Loucy (cell line): ENCODE measurements around the gene GABPA.
A peak's percentile ranks its signal among the peaks of the same experiment; 100 is the strongest.

ENCODE experiments used
- H2AFZ ChIP-seq: fragments of 200-600 bp; sonication (generic); 2 replicates; pipeline ENCODE4 v1.6.0; 2016; ENCODE audit warnings: antibody characterized with exemption, mild to moderate bottlenecking, low read length, moderate library complexity
- H3F3A ChIP-seq: fragments of 200-600 bp; 2 replicates; pipeline ENCODE4 v1.6.0; 2016; ENCODE audit warnings: antibody characterized with exemption, low read depth, mild to moderate bottlenecking
- H3K27me3 ChIP-seq: fragments of 200-600 bp; sonication (generic); 2 replicates; pipeline ENCODE4 v1.6.1; 2014; ENCODE audit warnings: low read length, mild to moderate bottlenecking; ENCODE audit not compliant: insufficient read depth, poor library complexity, severe bottlenecking
- H3K36me3 ChIP-seq: fragments of 200-600 bp; sonication (generic); 2 replicates; pipeline ENCODE4 v1.6.1; 2016; ENCODE audit warnings: low read length; ENCODE audit not compliant: insufficient read depth
- H3K4me1 ChIP-seq: fragments of 200-600 bp; sonication (generic); 2 replicates; pipeline ENCODE4 v1.5.1; 2014; ENCODE audit warnings: low read length, mild to moderate bottlenecking; ENCODE audit not compliant: insufficient read depth, poor library complexity, severe bottlenecking
- H3K4me2 ChIP-seq: fragments of 200-600 bp; sonication (generic); 2 replicates; pipeline ENCODE4 v1.6.0; 2014; ENCODE audit warnings: antibody characterized with exemption, low read length, low read depth, mild to moderate bottlenecking; ENCODE audit not compliant: poor library complexity, severe bottlenecking
- H3K4me3 ChIP-seq: fragments of 200-600 bp; sonication (generic); 2 replicates; pipeline ENCODE4 v1.5.1; 2014; ENCODE audit warnings: low read length, mild to moderate bottlenecking, mixed read lengths; ENCODE audit not compliant: poor library complexity, severe bottlenecking
- H3K79me2 ChIP-seq: fragments of 200-600 bp; sonication (generic); 2 replicates; pipeline ENCODE4 v1.6.1; 2014; ENCODE audit warnings: low read length; ENCODE audit not compliant: insufficient read depth
- H3K9ac ChIP-seq: fragments of 200-600 bp; sonication (generic); 2 replicates; pipeline ENCODE4 v1.6.0; 2014; ENCODE audit warnings: mild to moderate bottlenecking, low read depth, low read length, moderate library complexity; ENCODE audit not compliant: poor library complexity, severe bottlenecking
- H3K9me2 ChIP-seq: fragments of 200-600 bp; sonication (generic); replicated peaks from 2 replicates; pipeline ENCODE4 v1.6.1; 2016; ENCODE audit warnings: low read depth, low read length, mixed read lengths
- H3K9me3 ChIP-seq: fragments of 200-600 bp; sonication (generic); 2 replicates; pipeline ENCODE4 v1.6.1; 2014; ENCODE audit warnings: mild to moderate bottlenecking, antibody characterized with exemption, low read length, low read depth; ENCODE audit not compliant: insufficient read depth
- H4K20me1 ChIP-seq: fragments of 200-600 bp; sonication (generic); 2 replicates; pipeline ENCODE4 v1.6.0; 2014; ENCODE audit warnings: antibody characterized with exemption, low read length, mild to moderate bottlenecking; ENCODE audit not compliant: insufficient read depth, poor library complexity, severe bottlenecking
- EZH2phosphoT487 ChIP-seq: fragments of 200-600 bp; IDR thresholded peaks from 2 replicates; pipeline ENCODE4 v1.6.1; 2018; ENCODE audit warnings: antibody characterized with exemption, mild to moderate bottlenecking, moderate library complexity, borderline replicate concordance
- TF ChIP-seq, protein P1 (sequence below): fragments of 200-600 bp; sonication (generic); conservative IDR thresholded peaks from 2 replicates; pipeline ENCODE4 v1.5.1; 2014; ENCODE audit warnings: mild to moderate bottlenecking, antibody characterized with exemption, low read length

Gene GABPA

DNA sequence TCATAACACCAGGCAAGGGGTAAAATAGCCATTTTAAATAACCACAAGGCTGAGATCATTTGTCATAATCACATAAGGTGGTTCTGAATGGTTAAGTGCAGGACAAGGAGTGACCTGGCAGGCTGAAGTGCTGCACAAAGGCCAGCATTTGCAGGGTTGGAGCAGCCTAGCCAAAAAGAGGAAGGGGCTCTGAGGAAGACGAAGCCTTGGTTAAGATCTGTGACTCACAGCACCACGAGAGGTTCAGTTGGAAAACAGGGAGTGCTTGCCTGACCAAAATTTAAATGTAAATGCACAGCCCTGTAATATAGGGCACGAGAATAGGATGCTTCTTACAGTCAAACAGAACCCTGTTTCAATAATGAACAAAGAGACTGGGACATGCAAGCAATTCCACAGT, 12.1 kb upstream of the GABPA start:
- H3K4me1 ChIP-seq, result no peaks in the 10 kb centered on the region
- no peak for TF ChIP-seq EZH2phosphoT487
- TF ChIP-seq, protein P1, sequence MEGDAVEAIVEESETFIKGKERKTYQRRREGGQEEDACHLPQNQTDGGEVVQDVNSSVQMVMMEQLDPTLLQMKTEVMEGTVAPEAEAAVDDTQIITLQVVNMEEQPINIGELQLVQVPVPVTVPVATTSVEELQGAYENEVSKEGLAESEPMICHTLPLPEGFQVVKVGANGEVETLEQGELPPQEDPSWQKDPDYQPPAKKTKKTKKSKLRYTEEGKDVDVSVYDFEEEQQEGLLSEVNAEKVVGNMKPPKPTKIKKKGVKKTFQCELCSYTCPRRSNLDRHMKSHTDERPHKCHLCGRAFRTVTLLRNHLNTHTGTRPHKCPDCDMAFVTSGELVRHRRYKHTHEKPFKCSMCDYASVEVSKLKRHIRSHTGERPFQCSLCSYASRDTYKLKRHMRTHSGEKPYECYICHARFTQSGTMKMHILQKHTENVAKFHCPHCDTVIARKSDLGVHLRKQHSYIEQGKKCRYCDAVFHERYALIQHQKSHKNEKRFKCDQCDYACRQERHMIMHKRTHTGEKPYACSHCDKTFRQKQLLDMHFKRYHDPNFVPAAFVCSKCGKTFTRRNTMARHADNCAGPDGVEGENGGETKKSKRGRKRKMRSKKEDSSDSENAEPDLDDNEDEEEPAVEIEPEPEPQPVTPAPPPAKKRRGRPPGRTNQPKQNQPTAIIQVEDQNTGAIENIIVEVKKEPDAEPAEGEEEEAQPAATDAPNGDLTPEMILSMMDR, result no peak
- H3K9me3 ChIP-seq, result no peaks in the 10 kb centered on the region
- H3K27me3 ChIP-seq, result no peaks in the 10 kb centered on the region
- H4K20me1 ChIP-seq, result peaks cover 5% of the 10 kb centered on the region
- no peak overlapping the region for H3K9ac ChIP-seq
- H3K4me3 ChIP-seq, result no peak overlapping the region
- no peak overlapping the region for H3K4me2 ChIP-seq
- no peaks in the 10 kb centered on the region for H3K79me2 ChIP-seq
- H3K9me2 ChIP-seq, result no peaks in the 10 kb centered on the region
- H3F3A ChIP-seq, result no peaks in the 10 kb centered on the region
- H3K36me3 ChIP-seq, result peaks cover 51% of the 10 kb centered on the region
- H2AFZ ChIP-seq, result no peak overlapping the region

DNA sequence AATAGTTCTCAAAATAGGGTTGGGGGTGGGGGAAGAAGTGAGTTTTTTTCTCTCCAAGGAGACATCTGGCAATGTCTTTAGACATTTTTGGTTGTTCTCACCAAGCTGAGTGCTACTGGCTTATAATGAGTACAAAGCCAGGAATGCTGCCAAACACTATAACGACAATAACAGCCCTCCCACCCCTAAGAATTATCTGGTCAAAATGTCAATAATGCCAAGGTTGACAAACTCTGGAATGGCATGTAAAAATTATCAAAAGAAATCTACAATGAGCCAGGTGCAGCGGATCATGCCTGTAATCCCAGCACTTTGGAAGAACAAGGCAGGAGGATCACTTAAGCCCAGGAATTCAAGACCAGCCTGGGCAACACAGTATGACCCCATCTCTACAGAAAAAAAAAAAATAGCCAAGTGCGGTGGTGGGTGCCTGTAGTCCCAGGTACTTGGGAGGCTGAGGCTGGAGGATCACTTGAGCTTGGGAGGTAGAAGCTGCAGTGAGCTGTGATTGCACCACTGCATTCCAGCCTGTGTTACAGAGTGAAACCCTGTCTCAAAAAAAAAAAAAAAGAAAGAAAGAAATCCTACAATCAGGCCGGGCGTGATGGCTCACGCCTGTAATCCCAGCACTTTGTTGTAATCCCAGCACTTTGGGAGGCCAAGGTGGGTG, 2.5 kb upstream of the GABPA start:
- Histone ChIP-seq H2AFZ (no peak overlapping the region), H3F3A (no peaks in the 10 kb centered on the region), H3K4me2 (peak overlapping the region; percentile 82), H3K79me2 (peaks cover 67% of the 10 kb centered on the region), H4K20me1 (peaks cover 32% of the 10 kb centered on the region), H3K27me3 (no peaks in the 10 kb centered on the region), H3K4me1 (peaks cover 39% of the 10 kb centered on the region), H3K9me3 (no peaks in the 10 kb centered on the region), H3K36me3 (peaks cover 29% of the 10 kb centered on the region; the same call in 1 of the 2 replicates), H3K4me3 (peak overlapping the region; percentile 8), H3K9me2 (no peaks in the 10 kb centered on the region), H3K9ac (peak overlapping the region; percentile 38)
- TF ChIP-seq, protein P1, result no peak
- TF ChIP-seq EZH2phosphoT487, result no peak

DNA sequence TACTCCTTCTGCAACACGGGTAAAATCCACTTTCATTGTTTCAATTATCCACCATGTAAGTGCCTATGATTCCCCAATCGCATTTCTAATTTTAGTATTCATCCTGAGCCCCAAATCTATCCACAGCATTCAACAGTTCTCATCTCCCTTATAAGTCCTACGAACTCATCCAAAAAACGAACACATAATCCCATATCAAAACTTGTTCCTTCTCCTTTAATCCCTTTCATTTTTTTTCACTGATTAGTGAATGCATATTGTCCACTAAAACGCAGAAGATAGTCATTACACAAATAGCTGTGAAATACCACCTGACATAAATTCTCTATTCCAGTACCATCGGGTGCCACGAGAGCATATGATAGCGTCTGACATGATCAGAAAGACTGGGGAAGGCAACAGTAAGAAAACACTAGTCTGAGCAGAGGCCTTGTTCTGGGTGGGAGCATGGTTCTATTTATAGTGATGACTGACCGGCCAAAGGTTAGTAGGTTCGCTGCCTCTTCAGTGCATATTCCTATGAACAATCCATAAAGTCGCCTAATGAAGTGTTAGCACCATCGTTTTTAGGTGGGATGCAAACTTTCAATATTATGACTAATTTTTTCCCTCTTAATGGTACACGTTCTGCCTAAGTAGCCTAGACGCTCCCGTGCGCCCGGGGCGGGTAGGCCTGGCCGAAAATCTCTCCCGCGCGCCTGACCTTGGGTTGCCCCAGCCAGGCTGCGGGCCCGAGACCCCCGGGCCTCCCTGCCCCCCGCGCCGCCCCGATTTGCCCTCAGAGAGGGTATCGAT, 716 bp upstream of the GABPA start:
- no peaks in the 10 kb centered on the region for H3K27me3 ChIP-seq
- TF ChIP-seq, protein P1, result no peak
- TF ChIP-seq EZH2phosphoT487, result no peak
- peak overlapping the region; percentile 82 for H3K4me2 ChIP-seq
- peaks cover 86% of the 10 kb centered on the region for H3K79me2 ChIP-seq
- H3K9me2 ChIP-seq, result no peaks in the 10 kb centered on the region
- H2AFZ ChIP-seq, result peak overlapping the region; percentile 86
- peak overlapping the region; percentile 97 for H3K4me3 ChIP-seq
- H3K36me3 ChIP-seq, result peaks cover 11% of the 10 kb centered on the region; the same call in 1 of the 2 replicates
- H3K9ac ChIP-seq, result peak overlapping the region; percentile 97
- H4K20me1 ChIP-seq, result peaks cover 33% of the 10 kb centered on the region
- no peaks in the 10 kb centered on the region for H3K9me3 ChIP-seq
- no peaks in the 10 kb centered on the region for H3F3A ChIP-seq
- peaks cover 53% of the 10 kb centered on the region for H3K4me1 ChIP-seq
